Measurements from ENCODE around the gene ZNF14.

DNA sequence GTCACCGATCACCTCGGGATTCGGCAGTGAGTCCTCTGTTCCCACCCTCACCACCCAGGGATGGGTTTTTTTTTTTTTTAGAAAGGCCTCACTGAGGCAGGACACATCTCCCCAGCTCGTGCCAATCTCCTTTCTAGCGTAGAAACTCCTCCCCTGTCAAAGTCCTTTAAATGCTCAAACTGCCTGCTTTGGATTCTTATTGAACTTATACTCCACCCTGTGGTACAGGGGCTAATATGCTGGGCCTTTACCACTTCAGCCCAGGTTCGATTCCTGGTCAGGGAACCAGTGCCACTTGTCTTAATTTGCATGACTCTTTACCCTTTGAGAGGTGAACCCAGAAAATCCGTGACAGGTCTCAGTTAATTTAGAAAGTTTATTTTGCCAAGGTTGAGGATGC is 8.3 kb upstream of the ZNF14 start:
- TF ChIP-seq HDGF (IDR thresholded peaks at IDR 0.05; ENCODE audit: borderline replicate concordance) (no peak), SUZ12 (IDR thresholded peaks at IDR 0.05) (no peak), NFRKB (IDR thresholded peaks at IDR 0.05) (no peak), CTBP1 (IDR thresholded peaks at IDR 0.05; ENCODE audit: borderline replicate concordance) (no peak), TARDBP (IDR thresholded peaks at IDR 0.05) (no peak), ARNT (IDR thresholded peaks at IDR 0.05) (no peak), ZNF384 (IDR thresholded peaks at IDR 0.05) (no peak)
